B cell (primary cell): Measurements from ENCODE around the gene OR7A5.

Source experiments
- CTCF ChIP-seq: fragments of 200-600 bp; IDR thresholded peaks from one replicate; pipeline ENCODE4 v1.8.0; 2022; ENCODE audit warnings: antibody characterized with exemption, mild to moderate bottlenecking
- EZH2 ChIP-seq: IDR thresholded peaks from 2 replicates; pipeline ENCODE4 v1.6.1; 2012; ENCODE audit warnings: borderline replicate concordance, low read depth, mild to moderate bottlenecking, moderate library complexity, low read length; ENCODE audit not compliant: insufficient read depth, poor library complexity, severe bottlenecking

DNA sequence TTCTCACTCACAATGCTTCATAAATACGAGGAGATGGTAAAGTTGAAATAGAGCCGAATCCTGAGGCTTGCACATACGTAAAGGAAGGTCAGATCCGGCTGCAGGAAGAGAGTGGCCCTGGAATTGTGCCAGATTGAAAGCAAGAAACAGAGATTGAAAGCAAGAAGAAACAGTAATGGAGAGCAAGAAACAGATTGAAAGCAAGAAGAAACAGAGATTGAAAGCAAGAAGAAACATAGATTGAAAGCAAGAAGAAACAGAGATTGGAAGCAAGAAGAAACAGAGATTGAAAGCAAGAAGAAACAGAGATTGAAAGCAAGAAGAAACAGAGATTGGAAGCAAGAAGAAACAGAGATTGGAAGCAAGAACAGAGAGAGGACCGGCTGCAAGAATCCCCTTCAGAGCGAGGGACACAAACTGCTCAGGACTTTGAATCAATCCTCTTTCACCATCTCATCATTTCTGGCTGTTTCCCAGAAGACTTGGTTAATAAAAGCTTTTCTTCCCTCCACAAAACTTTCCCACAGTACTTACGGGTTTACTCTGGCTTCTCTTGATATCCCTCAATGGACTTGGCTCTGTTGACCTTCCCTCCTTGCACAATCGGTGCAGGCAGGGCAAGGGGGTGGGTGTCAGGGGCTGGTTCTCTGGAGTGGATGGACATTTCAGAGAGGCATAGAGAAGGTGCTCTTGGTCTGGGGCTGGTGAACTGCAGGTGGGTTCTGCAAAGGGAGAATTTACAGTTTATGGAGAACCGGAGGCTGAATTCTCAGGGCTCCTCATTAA lies 25.5 kb downstream of the OR7A5 start:
- TF ChIP-seq CTCF (no peak), EZH2 (no peak)
